ENCODE measurements around the gene EVA1B. TPM values are rescaled to one million over a fixed set of nuclear protein-coding genes. Genes with fewer than 3 reads are reported as not detected.

Gene EVA1B
- total RNA-seq, 1 donor from 2014 or later = 3.7 TPM

GRCh38 chr1:36274201-36274600, 49.2 kb downstream of the EVA1B start:
- ATAC-seq = no peak

- ATAC-seq = no peak
Measured at GRCh38 chr1:36273024-36273423, 50.4 kb downstream of the EVA1B start.

Other genes with a start within 250 kb of the EVA1B start
- gene TEKT2, start 239.6 kb downstream of the EVA1B start, total RNA-seq = not detected
- gene ADPRS, start 234.8 kb downstream of the EVA1B start, total RNA-seq = 27.4 TPM
- gene COL8A2, start 198.4 kb downstream of the EVA1B start, total RNA-seq = 2.7 TPM
- 65.0 TPM for gene TRAPPC3, start 174.2 kb downstream of the EVA1B start, total RNA-seq
- gene MAP7D1, start 167.5 kb downstream of the EVA1B start, total RNA-seq = 93.1 TPM
- 72.0 TPM for gene THRAP3, start 99.2 kb downstream of the EVA1B start, total RNA-seq
- gene SH3D21, start 17.3 kb downstream of the EVA1B start, total RNA-seq = 9.2 TPM
- 31.8 TPM for gene STK40, start 62.3 kb upstream of the EVA1B start, total RNA-seq
- gene LSM10, start 74.3 kb upstream of the EVA1B start, total RNA-seq = 22.7 TPM
- gene OSCP1, start 126.8 kb upstream of the EVA1B start, total RNA-seq = 7.3 TPM
- gene MRPS15, start 140.7 kb upstream of the EVA1B start, total RNA-seq = 89.4 TPM
- gene CSF3R, start 159.3 kb upstream of the EVA1B start, total RNA-seq = 3.2 TPM

Data from esophagus mucosa (tissue), 1 donor.